Stimulated activated CD4-positive, alpha-beta T cell treated with anti-CD3 and anti-CD28 coated beads, TNF-alpha, amount 100 ng/mL, for 48 hours (primary cell): ENCODE measurements around the gene EHMT2.
A peak's percentile ranks its signal among the peaks of the same experiment; 100 is the strongest.
"Not testable (repeated sequence)": the region's sequence is repeated elsewhere in the genome, so short reads cannot be mapped to it uniquely, and the experiment has no call there.

Experiments used
- DNase-seq, 3 donors: peaks; one replicate each; pipeline ENCODE4 v3.0.0-alpha.2; 2020; ENCODE audit warnings: low read depth in 3 of 3

EHMT2 gene

GRCh38 chr6:31915351-31915750 is 17.9 kb upstream of the EHMT2 start:
- DNase-seq, result no peak

- no peak for DNase-seq
These were observed 14.5 kb upstream of the EHMT2 start for GRCh38 chr6:31911826-31912585.

GRCh38 chr6:31909298-31909697 is 11.8 kb upstream of the EHMT2 start:
- DNase-seq, result not testable (repeated sequence)

DNA sequence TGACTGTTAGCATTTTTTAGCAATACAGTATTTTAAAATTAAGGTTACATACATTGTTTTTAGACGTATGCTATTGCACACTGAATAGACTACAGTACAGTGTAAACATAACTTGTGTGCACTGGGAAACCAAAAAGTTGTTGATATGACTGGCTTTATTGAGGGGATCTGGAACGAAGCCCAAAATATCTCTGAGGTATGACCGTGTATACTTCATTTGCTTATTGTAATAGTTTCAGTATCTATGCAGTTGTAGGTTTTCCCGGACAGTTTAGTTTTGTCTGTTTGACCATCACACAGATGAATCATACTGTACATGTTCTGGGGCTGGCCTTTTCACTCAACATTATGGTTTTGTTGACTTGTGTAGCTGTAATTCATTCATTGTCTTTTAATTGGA is 11.3 kb upstream of the EHMT2 start:
- no peak for DNase-seq

GRCh38 chr6:31908255-31908654 is 10.8 kb upstream of the EHMT2 start:
- not testable (repeated sequence) for DNase-seq

DNA sequence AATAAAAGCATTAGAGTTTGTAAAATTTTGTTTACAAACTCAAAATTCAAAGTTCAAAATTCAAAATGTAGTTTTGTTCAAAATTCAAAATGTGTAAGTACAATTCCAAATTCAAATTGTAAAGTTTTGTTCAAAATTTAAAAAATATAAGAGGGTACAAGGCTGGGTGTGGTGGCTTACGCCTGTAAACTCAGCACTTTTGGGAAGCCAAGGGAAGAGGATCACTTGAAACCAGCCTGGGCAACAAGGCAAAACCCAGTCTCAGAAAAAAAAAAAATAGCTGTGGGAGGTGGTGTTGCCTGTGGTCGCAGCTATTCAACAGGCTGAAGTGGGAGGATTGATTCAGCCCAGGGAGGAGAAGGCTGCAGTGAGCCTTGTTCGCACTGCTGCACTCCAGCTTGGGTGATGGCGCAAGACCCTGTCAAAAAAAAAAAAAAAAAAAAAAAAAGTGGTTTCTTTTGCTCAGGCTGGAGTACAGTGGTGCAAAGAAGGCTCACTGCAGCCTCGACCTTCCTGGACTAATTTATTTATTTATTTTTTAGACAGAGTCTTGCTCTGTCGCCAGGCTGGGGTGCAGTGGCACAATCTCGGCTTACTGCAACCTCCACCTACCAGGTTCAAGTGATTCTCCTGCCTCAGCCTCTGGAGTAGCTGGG is 9.8 kb upstream of the EHMT2 start:
- no peak for DNase-seq

DNA sequence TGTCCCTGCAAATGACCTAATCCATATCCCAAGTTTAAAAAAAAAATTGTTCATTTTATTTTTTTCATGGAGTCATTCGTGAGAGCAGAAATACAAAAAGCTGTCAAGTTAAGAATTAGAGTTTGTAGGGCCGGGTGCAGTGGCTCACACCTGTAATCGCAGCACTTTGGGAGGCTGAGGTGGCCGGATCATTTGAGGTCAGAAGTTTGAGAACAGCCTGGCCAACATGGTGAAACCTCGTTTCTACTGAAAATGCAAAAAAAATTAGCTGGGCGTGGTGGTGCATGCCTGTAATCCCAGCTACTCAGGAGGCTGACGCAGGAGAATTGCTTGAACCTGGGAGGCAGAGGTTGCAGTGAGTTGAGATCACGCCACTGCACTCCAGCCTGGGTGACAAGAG is 9.2 kb upstream of the EHMT2 start:
- not testable (repeated sequence) for DNase-seq

GRCh38 chr6:31906122-31906521 is 8.6 kb upstream of the EHMT2 start:
- no peak for DNase-seq

DNA sequence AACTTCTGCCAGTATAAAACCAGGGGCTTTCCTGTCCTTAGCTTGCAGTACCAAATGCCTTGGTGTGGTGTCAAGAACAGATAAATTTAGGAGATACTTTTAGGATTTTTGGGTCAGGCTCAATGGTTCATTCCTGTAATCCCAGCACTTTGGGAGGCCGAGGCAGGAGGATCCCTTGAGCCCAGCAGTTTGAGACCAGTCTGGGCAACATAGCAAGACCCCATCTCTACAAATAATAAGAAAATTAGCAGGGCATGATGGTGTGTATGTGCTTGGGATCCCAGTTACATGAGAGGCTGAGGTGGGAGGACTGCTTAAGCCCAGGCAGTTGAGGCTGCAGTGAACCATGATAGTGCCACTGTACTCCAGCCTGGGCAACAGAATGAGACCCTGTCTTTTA is 7.5 kb upstream of the EHMT2 start:
- DNase-seq, result no peak

DNA sequence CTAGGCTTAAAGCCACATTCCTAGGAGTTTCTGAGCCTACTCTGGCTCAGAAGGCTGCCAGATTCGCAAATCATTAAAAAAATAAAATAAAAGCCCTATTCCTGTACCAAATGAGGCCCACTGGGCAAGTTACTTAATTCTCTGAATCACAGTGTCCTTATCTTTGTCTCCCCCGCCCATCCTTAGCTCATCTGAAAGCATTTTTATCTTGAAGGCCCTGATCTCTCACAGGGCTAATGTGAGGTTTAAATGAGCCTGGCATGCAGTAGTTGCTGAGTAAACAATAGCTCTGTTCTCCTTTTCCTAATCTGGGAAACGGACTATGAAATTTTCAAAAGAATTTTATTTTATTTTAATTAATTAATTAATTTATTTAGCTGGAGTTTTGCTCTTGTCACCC is 6.5 kb upstream of the EHMT2 start:
- DNase-seq, result no peak

GRCh38 chr6:31901953-31902643 is 4.6 kb upstream of the EHMT2 start, which contains the start of gene ZBTB12:
ZBTB12 (minus strand) TSS chr6:31902086; CDS start chr6:31901305, 781 bp downstream.
- peak; percentile 62 to 83 (median 76) for DNase-seq

DNA sequence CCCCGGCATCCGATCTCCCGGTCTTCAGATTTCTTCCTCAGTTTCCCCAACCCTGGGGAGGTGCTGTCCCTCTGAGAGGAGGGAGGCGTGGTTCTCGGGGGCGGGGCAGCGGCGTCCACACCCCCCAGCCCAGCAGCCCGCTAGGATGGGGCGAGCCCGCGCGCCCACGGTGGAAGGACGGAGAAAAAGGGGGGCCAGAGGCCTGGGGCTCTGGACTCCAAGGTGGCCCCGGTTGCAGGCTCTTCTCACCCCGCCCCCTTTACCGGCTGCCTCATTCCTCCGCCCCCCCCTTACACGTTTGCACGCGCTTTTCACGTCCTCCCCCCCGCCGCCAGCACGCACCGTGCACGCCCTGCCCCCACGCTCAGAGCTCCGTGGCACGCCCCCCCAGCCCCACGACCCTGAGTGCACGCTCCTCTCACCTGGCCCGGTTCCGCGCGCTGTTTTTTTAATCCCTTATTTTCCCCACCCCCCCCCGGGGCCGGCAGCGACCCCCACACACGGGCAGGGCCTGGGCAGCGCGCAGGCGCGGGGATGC is 4.0 kb upstream of the EHMT2 start:
- peak in 1 of 3 donors; percentile 62 for DNase-seq

DNA sequence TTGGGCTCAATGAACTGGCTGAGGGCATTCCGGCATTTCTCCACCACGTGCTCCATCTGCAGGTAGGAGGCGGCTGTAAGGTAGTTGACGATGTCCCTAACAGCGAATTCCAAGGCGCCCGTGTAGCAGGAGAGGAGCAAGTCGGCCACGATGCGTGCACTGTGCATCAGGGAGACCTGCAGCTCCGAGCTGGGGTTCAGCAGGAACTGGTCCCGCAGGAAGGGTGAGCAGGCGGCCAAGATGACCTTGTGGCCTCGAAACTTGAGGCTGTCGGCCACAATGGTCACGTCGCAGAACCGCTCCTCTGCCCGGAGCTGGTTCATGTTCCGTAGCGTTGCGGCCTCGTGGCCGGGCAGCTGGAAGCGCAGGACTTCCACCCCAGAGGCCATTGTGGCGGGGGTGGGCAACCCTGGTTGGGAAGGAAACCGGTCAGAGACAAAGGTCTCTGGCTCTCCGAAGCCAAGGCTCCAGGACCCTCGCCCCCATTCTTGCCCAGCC is 3.5 kb upstream of the EHMT2 start:
- DNase-seq, result no peak

GRCh38 chr6:31899882-31900722 is 2.6 kb upstream of the EHMT2 start:
- DNase-seq, result no peak

DNA sequence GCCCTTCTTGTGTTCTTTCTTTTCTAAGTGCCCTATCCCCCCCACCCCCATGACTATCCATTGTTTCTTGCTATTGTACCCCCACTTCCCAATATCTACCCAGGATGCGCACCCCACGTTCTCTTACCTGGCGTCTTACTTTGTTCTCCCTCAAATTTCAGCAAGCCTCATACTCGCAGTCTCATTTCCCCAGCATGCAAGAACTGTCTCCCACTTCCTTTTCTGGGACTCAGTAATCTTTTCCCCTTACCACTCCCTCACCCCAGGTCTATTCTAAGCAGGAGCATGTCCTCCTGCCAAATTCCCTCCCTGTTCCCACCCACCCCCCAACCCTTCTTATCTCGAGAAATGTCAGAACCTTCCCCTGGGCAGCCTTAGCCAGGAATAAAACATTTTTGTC is 1.7 kb upstream of the EHMT2 start:
- no peak for DNase-seq

DNA sequence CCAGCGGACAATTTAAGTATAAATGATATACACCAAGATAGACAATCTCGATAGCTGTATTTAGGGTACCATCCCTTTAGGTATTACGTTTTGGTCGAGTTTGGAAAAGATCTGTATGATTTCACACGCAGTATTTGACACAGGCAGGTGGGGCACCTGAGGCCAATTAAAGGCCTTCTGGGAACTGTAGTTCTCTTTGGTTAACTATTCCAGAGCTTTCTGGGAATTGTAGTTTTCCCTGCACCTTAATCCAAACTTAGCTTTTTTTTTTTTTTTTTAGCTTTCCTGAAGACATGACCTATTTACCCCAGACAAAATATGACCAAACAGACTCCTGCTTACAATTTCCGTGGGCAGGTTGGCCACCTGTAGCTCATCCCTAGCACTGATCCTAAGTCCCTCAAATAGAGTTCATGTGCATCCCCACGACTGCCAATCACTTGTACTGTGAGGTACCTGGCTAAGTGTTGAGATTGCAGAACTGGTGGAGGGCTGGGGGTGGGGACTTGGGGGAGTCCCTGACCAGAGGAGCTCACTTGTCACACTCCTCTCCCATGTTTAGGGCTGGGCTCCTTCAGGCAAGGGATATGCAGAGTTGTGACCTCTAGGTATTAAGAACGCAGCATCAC is 999 bp upstream of the EHMT2 start:
- DNase-seq, result no peak

- DNase-seq, result no peak
These were observed 464 bp downstream of the EHMT2 start for GRCh38 chr6:31896856-31897611.

DNA sequence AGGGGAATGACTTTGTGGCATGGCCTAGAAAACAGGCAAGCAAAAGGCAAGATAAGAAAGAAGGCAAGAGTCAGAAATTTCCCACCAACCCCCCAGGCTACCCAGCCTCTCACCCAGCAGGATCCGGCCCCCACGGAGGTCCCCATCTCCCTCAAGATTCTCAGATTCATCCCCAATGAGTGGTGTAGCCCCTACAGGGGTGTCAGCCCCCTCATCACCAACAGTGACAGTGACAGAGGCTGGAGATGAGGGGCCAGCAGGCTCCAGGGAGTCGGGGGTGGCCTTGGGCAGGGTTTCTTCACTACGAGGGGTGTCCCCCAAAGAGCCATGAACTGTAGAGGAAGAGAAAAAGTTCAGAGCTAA is 1.0 kb downstream of the EHMT2 start:
- DNase-seq, result no peak

DNA sequence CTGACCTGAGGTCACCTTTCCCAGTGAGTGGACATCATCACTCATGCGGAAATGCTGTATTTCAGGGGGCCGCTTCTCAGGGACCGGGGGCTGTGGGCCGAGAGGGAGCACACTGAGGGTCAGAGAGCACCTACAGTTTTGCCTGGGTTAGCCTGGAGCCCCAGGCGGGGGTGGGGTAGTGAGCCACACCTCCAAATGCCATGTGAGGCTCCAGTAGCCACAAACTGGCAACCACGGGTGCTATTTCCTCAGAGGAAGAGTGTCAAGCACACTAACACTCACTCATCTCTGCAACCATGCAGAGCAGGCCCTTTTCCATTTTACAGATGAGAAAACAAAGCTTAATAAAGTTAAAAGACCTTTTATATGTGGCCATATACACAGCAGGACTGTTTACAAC is 4.7 kb downstream of the EHMT2 start:
- no peak for DNase-seq

GRCh38 chr6:31889331-31889972 is 8.0 kb downstream of the EHMT2 start:
- no peak for DNase-seq
